Dedifferentiated amniotic fluid mesenchymal stem cell (primary cell): Measurements from ENCODE around the gene ATF7.
"Not testable (repeated sequence)": the region's sequence is repeated elsewhere in the genome, so short reads cannot be mapped to it uniquely, and the experiment has no call there.

Source experiments
- DNase-seq: peaks from one replicate; pipeline ENCODE4 v3.0.0-alpha.2; 2016; ENCODE audit errors: extremely low spot score

Gene ATF7

DNA sequence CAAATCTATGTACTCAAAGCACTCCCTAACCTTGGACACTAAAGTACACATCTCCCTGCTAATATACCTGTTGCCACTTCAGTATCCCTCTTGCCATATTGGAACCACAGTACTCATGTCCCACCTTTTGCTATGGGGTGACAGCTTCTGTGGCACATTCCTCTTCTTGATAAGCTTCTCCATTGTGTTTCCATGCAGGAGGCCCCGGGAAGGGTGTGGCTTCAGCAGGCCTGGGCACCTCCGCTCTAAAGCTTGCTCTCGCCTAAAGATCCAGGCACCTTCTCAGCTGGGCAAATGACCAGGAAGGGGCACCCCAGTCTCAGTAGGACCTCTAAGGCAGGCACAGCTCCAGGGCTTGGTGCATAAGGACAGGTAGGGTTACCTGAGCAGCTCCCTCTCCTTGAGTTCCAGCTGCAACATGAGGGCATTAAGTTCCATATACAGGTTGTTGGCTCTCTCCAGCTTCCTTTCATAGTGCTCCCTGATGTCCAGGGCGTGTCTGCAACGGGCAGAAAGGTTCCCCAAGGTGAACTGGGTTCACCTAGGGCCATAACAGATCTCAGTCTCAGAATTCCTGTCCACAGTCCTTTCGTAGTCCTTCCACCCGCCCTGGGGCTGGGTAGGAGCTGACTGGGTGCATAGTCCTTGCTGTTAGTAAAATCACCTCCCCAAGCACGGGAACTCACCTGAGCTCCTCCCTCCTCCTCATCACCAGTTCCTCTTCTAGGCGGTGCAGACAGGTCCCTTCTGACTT is 142.8 kb downstream of the ATF7 start:
- no peak for DNase-seq

DNA sequence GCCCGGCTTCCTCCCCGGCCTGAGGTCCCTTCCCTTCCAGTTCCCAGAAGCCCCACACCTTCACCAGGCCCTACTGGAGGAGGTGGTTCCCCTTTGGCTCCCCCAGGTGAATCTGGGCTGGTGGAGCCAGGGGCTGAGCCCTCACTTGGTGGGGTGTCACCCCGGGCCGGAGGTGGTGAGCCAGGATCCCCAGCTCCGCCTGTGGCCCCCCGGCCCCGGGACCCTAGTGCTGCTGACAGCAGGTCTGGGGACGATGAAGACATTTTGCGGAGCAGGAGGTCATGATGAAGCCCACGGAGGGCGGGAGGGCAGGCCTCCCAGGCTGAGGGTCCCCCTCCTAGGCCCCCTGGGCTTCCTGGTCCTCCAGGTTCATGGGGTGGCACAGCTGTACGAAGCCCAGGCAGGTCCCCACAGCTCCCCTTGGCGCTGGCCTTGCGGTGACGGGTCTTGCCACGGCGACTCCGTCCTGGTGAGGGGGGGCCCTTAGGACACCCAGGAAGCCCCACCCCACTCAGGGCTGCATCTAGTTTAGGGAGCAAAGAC is 143.5 kb downstream of the ATF7 start:
- DNase-seq: no peak

DNA sequence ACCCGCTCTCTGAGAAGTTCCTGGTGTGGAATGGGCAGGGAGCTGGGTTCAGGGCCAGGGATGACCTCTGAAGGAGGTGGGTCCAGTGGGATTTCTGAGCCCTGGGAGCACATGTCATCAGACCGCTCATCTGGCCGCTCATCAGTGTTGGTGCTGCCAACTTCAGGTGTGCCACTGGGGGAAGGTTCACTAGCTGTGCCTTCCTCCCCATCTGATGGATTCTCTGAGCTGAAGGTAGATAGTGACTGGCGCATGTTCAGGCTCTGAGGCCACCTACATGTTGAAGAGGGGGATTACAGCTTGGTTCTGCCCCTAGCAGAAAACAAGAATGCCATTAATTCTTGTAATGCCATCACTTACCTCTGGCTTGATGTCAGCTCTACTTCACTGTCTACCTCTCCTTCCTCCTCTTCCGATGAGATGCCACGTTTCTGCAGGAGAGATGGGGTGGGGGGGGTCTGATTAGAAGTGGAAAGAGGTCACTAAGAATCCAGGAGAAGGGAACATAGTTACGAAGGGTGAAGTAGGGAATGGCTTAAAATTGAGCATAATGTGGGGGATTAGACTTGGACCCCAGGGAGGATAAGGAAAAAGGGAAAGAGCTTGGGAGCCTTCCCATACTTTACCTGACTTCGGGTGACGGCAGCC is 144.1 kb downstream of the ATF7 start:
- no peak for DNase-seq

DNA sequence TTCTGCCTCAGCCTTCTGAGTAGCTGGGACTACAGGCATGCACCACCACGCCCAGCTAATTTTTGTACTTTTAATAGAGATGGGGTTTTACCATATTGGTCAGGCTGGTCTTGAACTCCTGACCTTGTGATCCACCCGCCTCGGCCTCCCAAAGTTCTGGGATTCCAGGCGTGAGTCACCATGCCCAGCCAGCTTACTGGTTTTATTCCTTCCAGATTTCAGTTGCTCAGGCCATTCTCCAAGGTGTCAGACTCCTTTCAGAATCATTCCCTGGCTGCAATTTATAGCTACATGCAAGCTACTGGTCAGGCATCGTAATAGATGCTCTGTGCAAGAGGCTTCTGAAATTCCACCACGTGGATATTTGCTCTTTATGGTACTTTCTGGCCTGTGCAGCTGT is 144.7 kb downstream of the ATF7 start:
- not testable (repeated sequence) for DNase-seq

DNA sequence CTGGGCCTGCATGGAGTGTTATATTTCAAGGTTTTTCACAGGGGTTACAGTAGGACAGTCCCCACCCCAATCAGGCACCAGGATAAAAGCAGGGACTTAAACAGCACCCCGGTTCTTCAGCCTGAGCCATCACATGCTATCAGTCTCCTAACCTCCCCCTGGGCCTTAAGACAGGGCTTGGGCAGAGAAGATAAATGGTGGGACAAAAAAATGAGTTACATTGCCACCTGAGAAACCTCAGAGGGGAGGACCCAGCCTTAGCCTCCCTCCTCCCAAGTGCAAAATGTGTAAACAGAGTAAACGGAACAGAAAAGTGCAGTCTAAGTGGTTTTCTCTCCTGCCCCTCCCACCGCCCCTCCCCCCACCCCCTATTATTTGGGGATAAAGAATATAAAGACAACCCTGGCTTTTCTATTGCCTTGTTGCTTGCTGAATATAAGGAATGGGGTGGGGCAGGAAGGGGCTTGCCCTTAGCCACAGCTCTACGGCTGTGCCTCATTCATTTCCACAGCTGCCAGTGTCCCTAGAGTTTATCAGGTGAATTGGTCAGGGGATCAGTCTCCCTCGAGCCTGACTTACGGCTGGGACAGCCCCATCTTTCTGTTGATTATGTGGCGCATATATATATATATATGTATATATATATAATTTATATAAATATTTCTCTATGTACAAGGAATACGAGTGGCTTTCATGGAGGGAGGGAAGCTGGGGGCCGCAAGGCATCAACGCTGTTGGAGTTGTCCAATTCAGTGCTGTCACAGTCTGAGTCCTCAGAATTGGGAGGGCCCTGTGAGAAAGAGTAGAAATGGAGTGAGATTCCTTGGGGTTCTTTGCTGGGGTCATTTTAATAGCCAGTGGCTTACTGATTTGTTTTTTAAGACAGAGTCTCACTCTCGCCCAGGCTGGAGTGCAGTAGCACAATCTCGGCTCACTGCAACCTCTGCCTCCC is 145.4 kb downstream of the ATF7 start:
- no peak for DNase-seq

DNA sequence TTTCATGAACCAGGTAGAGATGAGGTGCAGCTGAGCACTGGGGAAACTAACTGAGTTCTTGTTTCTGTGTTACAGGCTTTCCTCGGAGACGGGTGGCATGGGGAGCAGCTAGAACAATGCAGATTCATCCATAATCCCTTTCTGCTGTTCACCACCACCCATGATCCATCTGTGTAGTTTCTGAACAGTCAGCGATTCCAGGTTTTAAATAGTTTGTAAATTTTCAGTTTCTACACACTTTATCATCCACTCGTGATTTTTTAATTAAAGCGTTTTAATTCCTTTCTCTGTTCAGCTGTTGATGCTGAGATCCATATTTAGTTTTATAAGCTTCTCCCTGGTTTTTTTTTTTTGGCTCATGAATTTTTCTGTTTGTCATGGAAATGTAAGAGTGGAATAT is 146.9 kb downstream of the ATF7 start:
- no peak for DNase-seq

DNA sequence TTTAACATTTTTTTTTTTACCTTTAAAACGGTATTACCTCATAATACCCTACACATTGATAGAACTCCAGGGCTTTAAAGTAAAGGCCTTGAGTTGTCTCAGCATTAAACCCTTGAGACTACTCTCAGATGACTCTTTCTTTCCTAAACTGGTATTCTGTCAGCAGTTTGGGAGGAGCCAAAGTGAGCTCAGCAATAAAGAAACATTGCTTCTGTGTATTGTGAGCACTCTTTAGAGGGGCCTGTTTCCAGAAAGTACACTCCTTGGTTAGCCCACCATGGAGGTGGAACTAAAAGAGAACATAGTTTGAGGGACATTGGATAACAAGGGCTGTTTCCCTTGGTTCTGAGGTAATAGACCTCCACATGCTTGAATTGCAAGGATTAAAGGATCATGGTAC is 147.3 kb downstream of the ATF7 start:
- no peak for DNase-seq

DNA sequence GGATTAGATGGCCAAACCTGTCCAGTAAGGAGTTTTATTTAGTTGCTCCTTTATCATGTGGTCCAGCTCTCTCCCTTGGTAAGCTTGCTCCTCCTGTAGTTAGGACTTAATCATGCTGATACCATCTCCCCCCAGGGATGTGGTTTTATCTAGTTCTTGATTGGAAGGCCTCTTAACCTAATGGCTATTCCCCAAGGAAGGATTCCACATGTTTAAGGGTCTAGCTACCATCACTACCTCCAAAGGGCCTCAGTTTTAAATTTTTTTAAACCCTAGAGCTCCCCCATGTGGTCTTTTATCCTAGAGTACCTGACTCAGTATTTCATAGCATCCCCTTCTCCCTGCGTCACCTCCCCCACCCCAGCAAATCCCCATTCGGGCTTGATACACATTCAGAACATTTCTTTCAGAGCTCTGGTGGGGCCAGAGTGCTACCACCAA is 149.4 kb downstream of the ATF7 start:
- no peak for DNase-seq

DNA sequence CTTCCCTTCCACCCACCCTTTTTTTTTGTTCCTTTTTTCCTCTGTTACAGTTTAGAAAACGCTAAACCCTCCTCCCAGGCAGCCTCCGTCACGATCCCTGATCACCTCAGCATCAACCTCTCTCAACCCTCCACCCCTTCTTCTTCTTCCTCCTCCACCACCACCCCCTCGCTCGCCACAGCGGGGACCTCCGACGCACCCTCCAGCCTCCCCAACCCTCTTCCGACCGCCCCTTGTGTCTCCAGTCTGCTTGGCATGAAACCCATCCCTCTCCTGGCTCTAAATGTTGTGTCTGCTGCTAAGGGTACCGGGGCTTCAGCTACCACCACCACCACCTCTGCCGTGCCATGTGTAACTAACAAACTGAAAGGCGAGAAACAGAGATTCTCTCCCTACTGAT is 151.4 kb downstream of the ATF7 start:
- DNase-seq: no peak

DNA sequence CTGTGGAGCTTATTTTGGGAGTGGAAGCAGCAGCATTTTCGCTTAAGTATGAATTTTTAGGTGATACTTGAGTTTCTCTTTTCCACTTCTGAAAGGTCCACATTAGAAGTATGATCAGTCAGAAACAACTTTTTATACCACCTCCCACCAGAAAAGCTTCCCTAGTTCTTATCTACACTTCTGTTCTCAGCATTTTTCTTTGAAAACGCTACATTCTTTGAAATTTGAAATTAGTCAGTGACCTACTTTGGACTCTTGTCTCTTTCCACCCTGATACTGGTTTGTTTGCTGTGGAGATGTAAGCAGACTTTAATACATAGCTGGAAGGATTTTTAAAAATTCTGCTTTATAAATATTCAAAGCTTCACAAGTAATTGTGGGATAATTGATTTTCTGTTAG is 152.1 kb downstream of the ATF7 start:
- DNase-seq: no peak

DNA sequence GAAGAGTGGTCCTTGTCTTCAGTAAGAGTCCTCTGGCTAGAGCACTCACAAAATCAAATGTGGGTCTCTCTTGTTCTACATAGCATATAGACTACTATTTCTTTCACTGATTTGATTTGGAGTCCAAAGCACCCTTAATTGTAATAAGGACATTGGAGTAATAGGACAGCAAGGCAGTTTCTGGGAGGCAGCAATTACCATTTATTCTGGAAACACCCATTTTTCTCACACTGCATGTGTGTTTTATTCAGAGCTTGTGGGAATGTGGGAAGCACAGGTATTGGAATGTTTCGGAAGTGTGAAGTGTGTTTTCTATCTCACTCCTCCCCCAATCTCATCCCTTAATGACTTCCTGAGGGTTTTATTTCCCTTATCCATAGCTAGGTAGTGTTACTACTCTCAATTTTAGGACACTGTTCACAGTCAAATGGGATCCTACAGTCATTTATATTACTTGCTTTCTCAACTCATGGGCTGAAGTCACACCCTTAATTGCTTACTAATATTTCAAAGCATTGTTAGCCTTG is 154.1 kb downstream of the ATF7 start:
- DNase-seq: no peak

DNA sequence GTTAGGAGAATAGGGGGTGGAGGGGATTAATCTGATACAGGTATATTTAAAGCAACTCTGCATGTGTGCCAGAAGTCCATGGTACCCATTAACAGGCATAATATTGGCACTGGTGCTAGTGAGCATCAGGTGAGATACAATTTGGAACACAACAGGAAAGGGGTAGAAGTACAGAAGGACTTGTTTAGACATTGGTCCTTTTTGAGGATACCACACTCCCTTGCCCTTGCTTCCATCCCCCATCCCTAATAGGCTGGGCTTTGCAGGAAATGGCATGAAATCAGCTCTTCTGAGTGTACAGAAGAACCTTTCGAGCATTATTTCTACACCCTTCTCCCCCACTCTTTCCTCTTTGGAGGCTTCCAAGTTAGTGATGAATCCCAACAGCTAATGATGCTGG is 157.9 kb downstream of the ATF7 start:
- no peak for DNase-seq

DNA sequence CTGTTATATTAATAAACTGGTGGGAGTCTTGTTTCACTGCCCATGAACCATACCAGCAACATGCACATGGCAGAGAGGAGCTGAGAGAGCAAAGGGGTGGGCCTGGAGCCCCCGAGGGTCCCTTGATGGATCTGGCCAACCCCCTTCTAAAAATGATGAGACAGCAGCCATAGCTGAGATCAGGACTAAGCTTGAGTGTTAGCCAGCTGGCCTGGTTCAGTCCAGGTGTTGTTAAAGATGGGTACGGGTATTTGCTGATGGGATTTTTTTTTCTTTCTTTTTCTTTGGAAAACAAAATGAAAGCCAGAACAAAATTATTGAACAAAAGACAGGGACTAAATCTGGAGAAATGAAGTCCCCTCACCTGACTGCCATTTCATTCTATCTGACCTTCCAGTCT is 158.3 kb downstream of the ATF7 start:
- DNase-seq: no peak

DNA sequence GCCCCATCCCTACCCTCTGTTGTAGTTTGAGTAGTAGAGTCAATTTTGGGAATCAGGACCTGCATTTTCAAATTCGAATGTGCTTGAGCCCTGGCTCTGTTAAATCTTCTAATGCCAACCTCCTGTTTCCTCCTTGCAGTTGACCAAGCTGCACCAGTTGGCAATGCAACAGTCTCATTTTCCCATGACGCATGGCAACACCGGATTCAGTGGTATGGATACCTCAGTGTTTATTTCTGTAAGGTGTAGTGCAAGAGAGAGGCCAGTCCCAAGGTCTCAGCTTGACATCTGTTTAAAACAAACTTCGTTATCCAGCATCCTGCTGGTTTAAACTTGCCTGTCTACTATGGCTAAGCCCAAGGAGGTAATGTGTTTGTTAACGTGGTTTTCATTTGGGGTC is 159.1 kb downstream of the ATF7 start:
- DNase-seq: no peak

DNA sequence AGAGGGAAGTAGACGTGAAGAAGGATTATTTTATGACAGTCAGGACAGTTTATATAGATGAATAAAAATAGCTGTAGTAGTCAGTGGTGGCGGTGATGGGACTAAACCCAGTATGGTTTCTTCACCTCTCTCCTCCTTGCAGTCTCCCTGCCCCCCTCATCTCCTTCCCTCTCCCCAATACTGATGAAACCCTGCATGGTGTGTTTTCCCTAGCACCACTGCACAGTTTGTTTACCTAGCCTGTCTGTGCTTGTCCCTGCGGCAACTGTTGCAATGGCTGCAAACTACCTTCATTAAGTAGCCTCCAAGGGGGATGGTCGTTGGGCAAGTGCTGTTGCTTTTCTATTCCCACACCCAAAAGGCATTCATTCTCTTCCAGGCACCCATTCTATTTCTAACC is 159.5 kb downstream of the ATF7 start:
- no peak for DNase-seq

DNA sequence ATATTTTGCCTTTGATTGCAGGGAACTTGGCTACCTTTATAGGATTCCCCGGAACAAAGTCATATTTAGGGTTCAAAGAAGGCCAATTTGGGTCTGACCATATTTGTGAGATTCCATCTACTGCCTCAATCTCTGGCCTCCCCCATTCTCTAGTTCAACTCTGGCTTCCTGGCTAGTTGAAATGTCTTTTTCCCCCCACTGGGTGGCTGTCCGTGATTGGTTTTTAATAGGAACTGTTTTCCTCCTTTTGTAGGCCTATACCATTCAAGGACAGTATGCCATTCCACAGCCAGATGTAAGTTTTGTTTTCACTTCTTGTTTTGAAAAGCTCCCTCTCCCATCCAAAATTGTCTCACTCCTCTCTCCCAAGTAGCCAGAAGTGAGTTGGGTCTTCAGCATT is 160.5 kb downstream of the ATF7 start:
- no peak for DNase-seq

DNA sequence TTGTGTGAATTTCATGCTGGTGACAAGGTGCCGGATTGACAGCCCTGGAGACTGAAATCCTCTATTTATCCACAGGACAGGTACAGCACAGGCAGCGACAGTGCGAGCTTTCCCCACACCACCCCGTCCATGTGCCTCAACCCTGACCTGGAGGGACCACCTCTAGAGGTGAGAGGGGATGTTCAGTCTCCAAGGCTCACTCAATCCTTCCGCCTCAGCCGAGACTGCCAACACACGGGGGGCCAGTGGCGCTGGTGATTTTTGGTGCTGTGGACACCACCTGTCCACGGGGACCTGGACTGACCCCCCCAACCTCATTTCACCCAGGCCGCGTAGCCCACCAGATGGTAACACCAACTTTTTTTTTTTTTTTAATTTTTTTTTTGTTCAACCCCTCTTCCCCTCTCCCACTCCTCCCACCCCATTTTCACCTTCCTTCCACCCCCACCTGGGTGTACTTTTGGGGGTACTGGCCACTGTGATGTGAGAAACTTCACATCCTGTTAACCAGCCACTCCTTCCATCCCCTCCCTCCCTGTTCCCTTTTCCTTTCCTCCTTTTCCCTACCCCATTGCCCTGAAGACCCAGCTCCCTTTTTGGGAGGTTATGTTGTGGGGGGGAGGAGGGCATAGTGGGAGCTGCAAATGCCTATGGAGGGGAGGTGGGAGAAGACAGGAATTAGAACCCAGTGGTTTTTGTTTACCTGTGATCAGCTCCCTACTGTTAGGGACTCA is 161.3 kb downstream of the ATF7 start:
- no peak for DNase-seq

DNA sequence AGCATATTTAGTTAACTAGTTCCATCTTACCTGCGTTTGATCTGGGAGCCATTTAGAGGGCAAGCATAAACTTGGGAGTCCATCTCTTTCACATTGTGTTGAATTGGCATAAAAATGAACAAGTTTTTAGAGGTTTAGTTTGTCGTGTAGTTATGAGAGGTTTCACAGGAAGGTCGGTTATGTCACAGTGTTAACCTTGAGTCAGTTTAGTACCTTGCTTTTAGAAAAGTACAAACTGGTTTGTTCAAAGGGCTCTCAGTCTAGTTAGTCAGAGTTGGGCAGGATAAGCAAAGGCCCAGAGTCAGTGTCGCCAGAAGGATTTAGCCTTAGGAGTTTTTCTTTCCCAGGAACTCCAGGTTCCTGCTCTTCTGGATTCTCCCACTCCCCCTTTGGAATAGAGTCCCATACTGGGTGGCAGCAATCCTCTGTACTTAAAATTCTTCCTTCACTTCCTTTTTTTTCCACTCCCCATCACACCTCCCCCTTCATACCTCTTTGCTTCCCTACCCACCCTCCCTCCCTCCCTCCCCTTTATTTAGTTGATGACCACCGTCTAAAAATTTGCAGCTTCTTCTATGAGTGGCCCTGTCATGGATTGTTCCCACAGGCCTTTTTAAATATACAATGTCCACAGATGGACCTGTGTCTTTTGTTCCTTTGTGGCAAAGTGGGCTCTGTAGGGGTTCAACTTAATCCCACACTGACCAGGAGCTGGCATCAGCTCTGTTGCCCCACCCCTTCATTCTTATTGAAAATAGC is 162.2 kb downstream of the ATF7 start:
- no peak for DNase-seq

DNA sequence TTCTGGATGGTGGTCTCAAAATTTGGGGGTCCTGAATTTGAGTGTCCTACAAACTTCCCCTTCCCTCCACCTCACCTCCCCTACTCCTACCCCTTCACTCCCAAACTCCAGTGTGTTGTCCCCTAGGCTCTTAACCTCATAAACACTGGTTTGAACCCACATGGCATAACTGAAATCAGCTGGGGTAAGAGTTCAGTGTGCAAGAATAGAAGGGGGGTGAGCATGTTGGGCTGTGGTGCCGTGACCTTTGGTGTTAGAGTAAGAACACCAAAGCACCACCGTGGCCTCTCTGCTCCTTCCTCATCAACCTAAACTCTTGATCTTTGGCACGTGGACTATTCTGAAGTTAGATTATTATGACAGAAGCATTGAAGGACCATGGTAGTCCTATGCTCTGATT is 163.2 kb downstream of the ATF7 start:
- no peak for DNase-seq

DNA sequence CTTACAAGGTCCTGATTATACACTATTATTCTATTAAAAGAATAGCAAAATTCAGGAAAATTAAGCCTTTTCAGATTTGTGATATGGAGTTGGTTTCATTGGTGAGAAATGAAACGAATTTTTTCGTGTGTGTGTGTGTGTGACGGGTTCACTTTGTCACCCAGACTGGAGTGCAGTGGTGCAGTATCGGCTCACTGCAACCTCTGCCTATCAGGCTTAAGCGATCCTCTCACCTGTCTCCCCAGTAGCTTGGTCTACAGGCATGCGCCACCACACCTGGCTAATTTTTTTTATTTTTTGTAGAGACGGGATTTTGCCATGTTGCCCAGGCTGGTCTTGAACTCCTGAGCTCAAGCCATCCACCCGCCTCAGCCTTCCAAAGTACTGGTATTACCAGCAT is 164.6 kb downstream of the ATF7 start:
- DNase-seq: no peak

DNA sequence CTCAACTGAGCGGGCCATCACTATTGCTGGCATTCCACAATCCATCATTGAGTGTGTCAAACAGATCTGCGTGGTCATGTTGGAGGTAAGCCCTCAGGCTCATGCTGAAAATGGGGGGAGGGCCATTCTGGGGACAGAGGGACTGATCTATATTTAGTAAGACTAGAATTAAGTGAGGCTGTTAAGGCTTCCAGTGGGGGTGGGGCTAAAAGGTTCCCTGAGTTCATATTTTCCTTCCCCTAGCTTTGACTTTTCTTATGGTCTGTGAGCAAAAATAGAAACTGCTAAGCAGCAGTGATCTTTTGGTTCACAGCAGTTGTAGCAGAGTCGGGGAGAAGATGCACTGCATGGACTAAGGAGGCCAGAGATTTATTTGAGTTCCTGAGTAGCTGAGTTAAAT is 165.1 kb downstream of the ATF7 start:
- DNase-seq: no peak
